GM12891 (cell line): ENCODE measurements around the gene SLC44A1.

Experiments
- DNase-seq: peaks from one replicate; pipeline ENCODE4 v3.0.0; 2011; ENCODE audit warnings: low spot score; ENCODE audit not compliant: insufficient read length
- FAIRE-seq: peaks from 2 replicates; lab custom pipeline; 2011; peaks lifted over from hg19 to GRCh38; lab: Jason Lieb, UNC
- PAX5 ChIP-seq: IDR thresholded peaks from 2 replicates; pipeline ENCODE4 v1.6.1; 2011; ENCODE audit warnings: low read length, moderate library complexity, mild to moderate bottlenecking; ENCODE audit not compliant: insufficient read depth, severe bottlenecking
- POLR2A ChIP-seq: IDR thresholded peaks from 2 replicates; pipeline ENCODE4 v1.6.1; 2011; ENCODE audit warnings: low read depth, low read length, control low read depth
- POLR2AphosphoS5 ChIP-seq: IDR thresholded peaks from 2 replicates; pipeline ENCODE4 v1.6.1; 2011; ENCODE audit warnings: low read depth, low read length, control low read depth
- POU2F2 ChIP-seq: IDR thresholded peaks from 2 replicates; pipeline ENCODE4 v1.6.1; 2011; ENCODE audit warnings: low read depth, mild to moderate bottlenecking, control low read depth, low read length, moderate library complexity
- SPI1 ChIP-seq: IDR thresholded peaks from 2 replicates; pipeline ENCODE4 v1.6.1; 2011; ENCODE audit warnings: low read depth, low read length, control low read depth
- TAF1 ChIP-seq: IDR thresholded peaks from 2 replicates; pipeline ENCODE4 v1.6.1; 2011; ENCODE audit warnings: low read depth, low read length, control low read depth

Gene SLC44A1

GRCh38 chr9:105361873-105362272, 117.4 kb downstream of the SLC44A1 start:
- FAIRE-seq (no peak), DNase-seq (no peak)
- no peak for TF ChIP-seq POLR2AphosphoS5
- TF ChIP-seq TAF1 = no peak
- no peak for TF ChIP-seq PAX5
- TF ChIP-seq SPI1 = no peak
- no peak for TF ChIP-seq POLR2A
- TF ChIP-seq POU2F2 = no peak

- DNase-seq (no peak), FAIRE-seq (no peak)
- TF ChIP-seq POU2F2 = no peak
- TF ChIP-seq PAX5 = no peak
- TF ChIP-seq POLR2A = no peak
- no peak for TF ChIP-seq TAF1
- TF ChIP-seq POLR2AphosphoS5 = no peak
- no peak for TF ChIP-seq SPI1
Measured at GRCh38 chr9:105362470-105362869, 118.0 kb downstream of the SLC44A1 start.

GRCh38 chr9:105363837-105364236, 119.4 kb downstream of the SLC44A1 start:
- DNase-seq = no peak
- no peak for FAIRE-seq
- TF ChIP-seq PAX5 = no peak
- TF ChIP-seq TAF1 = no peak
- no peak for TF ChIP-seq SPI1
- TF ChIP-seq POU2F2 = no peak
- TF ChIP-seq POLR2A = no peak
- no peak for TF ChIP-seq POLR2AphosphoS5

- FAIRE-seq (no peak), DNase-seq (no peak)
Measured at GRCh38 chr9:105369911-105370310, 125.5 kb downstream of the SLC44A1 start.

GRCh38 chr9:105373723-105374122, 129.3 kb downstream of the SLC44A1 start:
- TF ChIP-seq TAF1 = no peak
- no peak for TF ChIP-seq POLR2A
- TF ChIP-seq POU2F2 = no peak
- no peak for TF ChIP-seq POLR2AphosphoS5
- no peak for TF ChIP-seq SPI1
- no peak for TF ChIP-seq PAX5

More at GRCh38 chr9:105369911-105370310, 125.5 kb downstream of the SLC44A1 start:
- TF ChIP-seq TAF1 (no peak), SPI1 (no peak), POLR2A (no peak), PAX5 (no peak), POU2F2 (no peak), POLR2AphosphoS5 (no peak)

GRCh38 chr9:105375323-105375722, 130.9 kb downstream of the SLC44A1 start:
- TF ChIP-seq TAF1 (no peak), POU2F2 (no peak), PAX5 (no peak), SPI1 (no peak), POLR2A (no peak), POLR2AphosphoS5 (no peak)
- no peak for FAIRE-seq
- no peak for DNase-seq

More at GRCh38 chr9:105373723-105374122, 129.3 kb downstream of the SLC44A1 start:
- no peak for FAIRE-seq
- no peak for DNase-seq

GRCh38 chr9:105376893-105377292, 132.4 kb downstream of the SLC44A1 start:
- TF ChIP-seq TAF1 (no peak), POLR2AphosphoS5 (no peak), SPI1 (no peak), POU2F2 (no peak), POLR2A (no peak), PAX5 (no peak)
- FAIRE-seq = no peak
- DNase-seq = no peak

- FAIRE-seq (peak; percentile 79), DNase-seq (peak; percentile 26)
- TF ChIP-seq POU2F2 (no peak), PAX5 (no peak), SPI1 (peak; percentile 100), TAF1 (no peak), POLR2A (no peak), POLR2AphosphoS5 (no peak)
Measured at GRCh38 chr9:105385381-105385985, 141.0 kb downstream of the SLC44A1 start.

GRCh38 chr9:105389796-105390195, 145.3 kb downstream of the SLC44A1 start:
- no peak for TF ChIP-seq POLR2AphosphoS5
- no peak for TF ChIP-seq TAF1
- no peak for TF ChIP-seq POLR2A
- TF ChIP-seq PAX5 = no peak
- TF ChIP-seq POU2F2 = no peak
- no peak for TF ChIP-seq SPI1
- DNase-seq (no peak), FAIRE-seq (no peak)
